ENCODE data around the gene FNDC11. TPM values are rescaled to one million over a fixed set of nuclear protein-coding genes. Genes with fewer than 3 reads are reported as not detected.
A peak's percentile ranks its signal among the peaks of the same experiment; 100 is the strongest.

FNDC11 gene
- total and polyA plus RNA-seq, 2 of the 13 experiments (the other 11 are each of a cell fraction or from before 2014, with no cell fraction given): 0.07 TPM; not detected in 1

- TF ChIP-seq, protein P1, sequence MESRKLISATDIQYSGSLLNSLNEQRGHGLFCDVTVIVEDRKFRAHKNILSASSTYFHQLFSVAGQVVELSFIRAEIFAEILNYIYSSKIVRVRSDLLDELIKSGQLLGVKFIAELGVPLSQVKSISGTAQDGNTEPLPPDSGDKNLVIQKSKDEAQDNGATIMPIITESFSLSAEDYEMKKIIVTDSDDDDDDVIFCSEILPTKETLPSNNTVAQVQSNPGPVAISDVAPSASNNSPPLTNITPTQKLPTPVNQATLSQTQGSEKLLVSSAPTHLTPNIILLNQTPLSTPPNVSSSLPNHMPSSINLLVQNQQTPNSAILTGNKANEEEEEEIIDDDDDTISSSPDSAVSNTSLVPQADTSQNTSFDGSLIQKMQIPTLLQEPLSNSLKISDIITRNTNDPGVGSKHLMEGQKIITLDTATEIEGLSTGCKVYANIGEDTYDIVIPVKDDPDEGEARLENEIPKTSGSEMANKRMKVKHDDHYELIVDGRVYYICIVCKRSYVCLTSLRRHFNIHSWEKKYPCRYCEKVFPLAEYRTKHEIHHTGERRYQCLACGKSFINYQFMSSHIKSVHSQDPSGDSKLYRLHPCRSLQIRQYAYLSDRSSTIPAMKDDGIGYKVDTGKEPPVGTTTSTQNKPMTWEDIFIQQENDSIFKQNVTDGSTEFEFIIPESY (CRISPR knock-in tag; IDR thresholded peaks at IDR 0.05): peak; percentile 41; the same call in 1 of the 2 replicates
- TF ChIP-seq ZNF629 (CRISPR knock-in tag; conservative IDR thresholded peaks at IDR 0.05) (no peak), PBX2 (CRISPR knock-in tag; IDR thresholded peaks at IDR 0.05) (no peak), ZFP37 (CRISPR knock-in tag; IDR thresholded peaks at IDR 0.05; ENCODE audit: borderline replicate concordance) (no peak), ZNF354B (CRISPR knock-in tag; IDR thresholded peaks at IDR 0.05) (no peak), GLMP (CRISPR knock-in tag; IDR thresholded peaks at IDR 0.05; ENCODE audit: borderline replicate concordance) (no peak), ZNF225 (CRISPR knock-in tag; IDR thresholded peaks at IDR 0.05) (no peak), RXRB (CRISPR knock-in tag; IDR thresholded peaks at IDR 0.05; ENCODE audit: borderline replicate concordance) (no peak)
Measured at GRCh38 chr20:63533871-63534393, 20.0 kb upstream of the FNDC11 start (continued).

- FAIRE-seq (no peak), DNase-seq (ENCODE audit: low spot score) (no peak), ATAC-seq (no peak)
- CTCF ChIA-PET (ENCODE audit: low intra/inter-chr PET ratio, low total read pairs): no interaction called here
- no TSS peak for BruUV-seq (replicated peaks)
- Histone ChIP-seq H3K9ac (ENCODE audit: insufficient read depth, low read depth, low read length) (no peak overlapping the region), H4K20me1 (ENCODE audit: insufficient read depth, low read length) (no peaks in the 10 kb centered on the region), H2AFZ (ENCODE audit: low read length) (no peak overlapping the region), H3K36me3 (replicated peaks in 1 of 2; ENCODE audit: control insufficient read depth in 1 of 2, insufficient read depth in 2 of 2, low read length in 2 of 2) (no peaks in the 10 kb centered on the region), H3K4me2 (ENCODE audit: low read depth, low read length) (peak overlapping the region; percentile 54; the same call in 1 of the 2 replicates), H3K4me1 (ENCODE audit: insufficient read depth, low read length) (peaks cover 43% of the 10 kb centered on the region), H3K79me2 (ENCODE audit: insufficient read depth, low read length) (no peaks in the 10 kb centered on the region), H3K9me3 (ENCODE audit: low read length) (no peaks in the 10 kb centered on the region), H3K27ac (ENCODE audit: extremely low read length, insufficient read depth, low read length) (no peak overlapping the region), H3K27me3 (ENCODE audit: control insufficient read depth in 1 of 2, insufficient read depth in 2 of 2, low read length in 2 of 2) (peaks cover 39 to 62% of the 10 kb centered on the region in 2 experiments), H3K4me3 (replicated peaks in 1 of 3; ENCODE audit: insufficient read depth in 1 of 3, low read depth in 2 of 3, low read length in 3 of 3) (peak overlapping the region in 1 of 3 experiments; percentile 53; a peak in 1 of 6 replicates)
- in situ Hi-C loops (cut with HindIII; ENCODE audit: extremely low pct_ligation_motif_present, low pct_unique_long_range_greater_than_20kb): no loop called here
- 27% methylated on average over 9 of the region's 12 CpGs for WGBS (ENCODE audit: low lambda C conversion rate)
- POLR2A ChIA-PET: interaction anchor here (0.8 to 2.7 kb wide), 5 partner anchors 11 to 93 kb away, joined by 3 to 9 read pairs (median 3); partner anchors contain the start of genes GMEB2, HELZ2 and PPDPF
- intact Hi-C loops (cut with micrococcal nuclease; ENCODE audit: unreplicated experiment): loop anchor here (10.0 kb wide), 1 partner anchor 120 kb away; the partner anchor contains the start of genes RTEL1 and STMN3
- TF ChIP-seq ZNF644 (CRISPR knock-in tag; IDR thresholded peaks at IDR 0.05; ENCODE audit: low read depth) (no peak), POGZ (CRISPR knock-in tag; IDR thresholded peaks at IDR 0.05) (no peak), DR1 (CRISPR knock-in tag; IDR thresholded peaks at IDR 0.05) (0 out of 2 replicates have a peak, but pooled peaks have one; percentile 41), RELA (CRISPR knock-in tag; IDR thresholded peaks at IDR 0.05) (no peak), ZNF460 (CRISPR knock-in tag; IDR thresholded peaks at IDR 0.05; ENCODE audit: borderline replicate concordance) (no peak), DZIP1 (CRISPR knock-in tag; IDR thresholded peaks at IDR 0.05) (0 out of 2 replicates have a peak, but pooled peaks have one; percentile 58), ZIK1 (CRISPR knock-in tag; IDR thresholded peaks at IDR 0.05; ENCODE audit: borderline replicate concordance, low read depth) (0 out of 2 replicates have a peak, but pooled peaks have one; percentile 2)
- TF ChIP-seq, protein P2, sequence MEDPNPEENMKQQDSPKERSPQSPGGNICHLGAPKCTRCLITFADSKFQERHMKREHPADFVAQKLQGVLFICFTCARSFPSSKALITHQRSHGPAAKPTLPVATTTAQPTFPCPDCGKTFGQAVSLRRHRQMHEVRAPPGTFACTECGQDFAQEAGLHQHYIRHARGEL (CRISPR knock-in tag; IDR thresholded peaks at IDR 0.05): 0 out of 2 replicates have a peak, but pooled peaks have one; percentile 27
Measured at GRCh38 chr20:63534427-63534830, 19.5 kb upstream of the FNDC11 start.

Data from HepG2 (cell line).